ENCODE results near the gene IKZF3. TPM values are rescaled to one million over a fixed set of nuclear protein-coding genes. Genes with fewer than 3 reads are reported as not detected.

The IKZF3 gene
- total RNA-seq, 4 donors from 2014 or later = 0.30 to 1.9 (median 1.0) TPM

DNA sequence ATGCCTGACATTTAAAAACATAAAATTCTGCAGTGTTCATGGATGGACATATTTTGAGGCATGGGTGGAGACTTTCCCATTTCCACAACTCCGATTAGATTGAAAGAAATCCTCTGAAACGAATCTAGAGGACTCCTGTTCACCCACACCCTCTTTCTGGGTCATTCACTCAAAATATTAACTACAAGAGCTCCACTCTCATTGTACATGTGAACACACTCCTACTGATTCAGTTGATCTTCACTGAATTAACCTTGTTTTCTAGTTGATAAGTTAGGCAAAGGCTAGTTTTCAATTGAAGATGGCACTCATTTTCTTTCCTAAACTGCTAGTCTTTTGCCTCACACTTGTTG is 82.3 kb downstream of the IKZF3 start:
- Histone ChIP-seq H3K4me1 (no peaks in the 10 kb centered on the region), H3K27ac (no peak overlapping the region), H3K9me3 (no peaks in the 10 kb centered on the region), H3K36me3 (no peaks in the 10 kb centered on the region), H3K4me3 (no peak overlapping the region), H3K27me3 (peaks cover 0 to 54% of the 10 kb centered on the region in 2 donors)
- TF ChIP-seq POLR2A (IDR thresholded peaks at IDR 0.05) (no peak), EP300 (IDR thresholded peaks at IDR 0.05) (no peak)
- TF ChIP-seq, protein P1, sequence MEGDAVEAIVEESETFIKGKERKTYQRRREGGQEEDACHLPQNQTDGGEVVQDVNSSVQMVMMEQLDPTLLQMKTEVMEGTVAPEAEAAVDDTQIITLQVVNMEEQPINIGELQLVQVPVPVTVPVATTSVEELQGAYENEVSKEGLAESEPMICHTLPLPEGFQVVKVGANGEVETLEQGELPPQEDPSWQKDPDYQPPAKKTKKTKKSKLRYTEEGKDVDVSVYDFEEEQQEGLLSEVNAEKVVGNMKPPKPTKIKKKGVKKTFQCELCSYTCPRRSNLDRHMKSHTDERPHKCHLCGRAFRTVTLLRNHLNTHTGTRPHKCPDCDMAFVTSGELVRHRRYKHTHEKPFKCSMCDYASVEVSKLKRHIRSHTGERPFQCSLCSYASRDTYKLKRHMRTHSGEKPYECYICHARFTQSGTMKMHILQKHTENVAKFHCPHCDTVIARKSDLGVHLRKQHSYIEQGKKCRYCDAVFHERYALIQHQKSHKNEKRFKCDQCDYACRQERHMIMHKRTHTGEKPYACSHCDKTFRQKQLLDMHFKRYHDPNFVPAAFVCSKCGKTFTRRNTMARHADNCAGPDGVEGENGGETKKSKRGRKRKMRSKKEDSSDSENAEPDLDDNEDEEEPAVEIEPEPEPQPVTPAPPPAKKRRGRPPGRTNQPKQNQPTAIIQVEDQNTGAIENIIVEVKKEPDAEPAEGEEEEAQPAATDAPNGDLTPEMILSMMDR (IDR thresholded peaks at IDR 0.05) = no peak
- WGBS, 2 donors = 44 to 50% methylated on average over 2 of the region's 2 CpGs
- no peak for DNase-seq (ENCODE audit: low spot score in 2 of 2)

DNA sequence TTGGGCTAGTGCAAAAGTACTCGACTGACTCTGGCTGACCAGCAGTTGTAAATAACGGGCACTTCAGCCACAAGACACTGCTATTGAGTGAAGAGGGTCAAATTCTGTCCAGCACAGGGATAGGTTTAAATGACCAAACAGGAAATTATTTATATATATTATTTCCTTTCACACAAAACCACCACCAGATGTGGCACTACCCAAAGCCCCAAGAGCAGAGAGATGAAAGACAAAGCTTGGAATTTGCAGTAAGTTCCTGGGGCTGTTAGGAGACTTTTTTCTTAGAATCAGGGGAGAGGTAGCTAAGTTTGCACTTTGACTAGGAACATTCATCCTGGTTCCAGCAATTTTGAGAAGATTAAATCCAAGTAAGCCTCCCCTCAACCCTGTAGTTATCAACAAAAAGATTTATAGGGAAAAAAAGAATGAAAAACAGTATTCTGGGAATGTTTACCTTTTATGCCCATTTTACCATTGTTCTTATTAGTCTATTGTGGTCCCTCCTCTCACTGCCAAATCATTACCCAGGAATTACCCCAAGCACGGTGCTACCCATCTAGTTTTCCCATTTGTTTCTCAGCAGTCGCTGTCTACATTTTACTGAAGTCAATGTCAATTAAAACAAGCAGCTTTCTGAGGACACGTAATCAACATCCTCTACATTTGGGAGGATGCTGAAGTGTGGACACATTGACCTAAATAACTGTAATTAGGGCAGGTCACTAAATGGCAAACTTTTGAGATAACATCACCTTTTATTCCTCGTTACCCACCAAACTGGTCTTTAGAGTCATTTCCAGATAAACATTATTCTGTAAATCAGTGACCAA is 82.9 kb downstream of the IKZF3 start:
- no peaks in the 10 kb centered on the region for H3K36me3 ChIP-seq
- 39 to 42% methylated on average over 6 of the region's 6 CpGs for WGBS, 2 donors
- no peak for TF ChIP-seq EP300 (IDR thresholded peaks at IDR 0.05)
- no peak for TF ChIP-seq POLR2A (IDR thresholded peaks at IDR 0.05)

DNA sequence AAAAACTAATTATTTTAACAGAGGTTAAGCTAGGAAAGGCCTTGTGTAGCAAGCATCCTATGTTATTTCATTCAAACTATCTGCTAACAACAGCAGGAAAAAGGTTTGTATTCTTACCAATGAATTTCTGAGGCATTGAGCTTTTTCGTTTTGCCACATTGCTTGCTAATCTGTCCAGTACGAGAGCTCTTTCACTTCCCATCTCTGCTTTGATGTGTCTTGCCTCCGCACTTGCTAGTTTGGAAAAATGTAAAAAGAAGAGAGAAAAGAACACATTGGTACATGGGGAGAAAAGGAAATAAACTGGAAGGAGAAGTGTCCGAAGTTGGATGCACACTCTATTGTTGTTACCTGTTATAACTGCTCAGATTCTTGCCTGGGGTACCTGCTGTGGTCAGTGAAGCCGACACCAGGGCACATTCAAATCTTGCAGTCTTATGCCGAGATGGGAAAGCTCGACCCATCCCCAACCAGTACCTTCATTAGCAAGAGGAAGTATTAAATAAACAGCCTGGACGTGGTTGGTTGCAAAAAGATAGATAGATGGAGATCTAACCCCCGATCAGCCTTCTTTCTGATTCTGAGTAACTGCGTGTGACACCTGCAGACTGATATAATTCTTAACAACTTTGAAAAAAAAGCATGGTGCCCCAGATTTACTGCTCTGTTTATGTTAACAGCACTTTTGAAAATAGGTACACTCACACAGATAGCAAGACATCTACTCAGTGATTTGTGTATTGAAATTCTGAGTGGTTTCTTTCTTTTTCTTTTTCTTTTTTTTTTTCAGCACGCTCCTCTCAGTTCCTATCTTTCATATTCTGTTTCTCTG is 86.4 kb downstream of the IKZF3 start:
- WGBS, 2 donors = 55 to 58% methylated on average over 11 of the region's 11 CpGs
- H3K27me3 ChIP-seq = peaks cover 0 to 63% of the 10 kb centered on the region in 2 donors
- peak overlapping the region in 1 of 4 donors; percentile 37 for H3K4me3 ChIP-seq
- H3K4me1 ChIP-seq = no peaks in the 10 kb centered on the region
- DNase-seq (ENCODE audit: low spot score in 2 of 2) = no peak
- no peaks in the 10 kb centered on the region for H3K36me3 ChIP-seq
- no peaks in the 10 kb centered on the region for H3K9me3 ChIP-seq
- TF ChIP-seq, protein P1 (IDR thresholded peaks at IDR 0.05) = no peak
- no peak for TF ChIP-seq POLR2A (IDR thresholded peaks at IDR 0.05)
- no peak for TF ChIP-seq EP300 (IDR thresholded peaks at IDR 0.05)
- H3K27ac ChIP-seq = peak overlapping the region in 1 of 4 donors; percentile 70

More for the DNA sequence above, 82.9 kb downstream of the IKZF3 start:
- Histone ChIP-seq H3K4me1 (no peaks in the 10 kb centered on the region), H3K27me3 (peaks cover 0 to 58% of the 10 kb centered on the region in 2 donors), H3K9me3 (no peaks in the 10 kb centered on the region), H3K4me3 (no peak overlapping the region), H3K27ac (no peak overlapping the region)
- DNase-seq (ENCODE audit: low spot score in 2 of 2) = no peak

DNA sequence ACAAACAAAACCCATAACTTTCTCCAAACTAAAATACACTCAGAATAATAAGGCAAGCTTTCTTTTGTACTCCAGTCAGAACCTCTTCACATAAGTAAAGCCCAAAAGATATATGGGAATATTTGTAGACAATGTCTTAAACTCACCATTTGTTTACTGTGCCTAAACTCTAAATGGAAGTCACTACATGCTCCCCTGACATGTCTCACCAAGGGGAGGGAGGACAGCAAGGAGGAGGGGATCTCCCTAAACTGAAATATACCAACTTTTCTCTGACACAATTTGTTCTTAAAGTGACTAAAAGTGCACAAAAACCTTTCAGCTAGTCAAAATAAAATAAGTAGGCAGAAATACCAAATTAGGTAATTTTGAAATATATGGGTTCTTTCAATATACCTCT is 87.9 kb downstream of the IKZF3 start:
- Histone ChIP-seq H3K9me3 (no peaks in the 10 kb centered on the region), H3K27me3 (peaks cover 0 to 56% of the 10 kb centered on the region in 2 donors), H3K27ac (peak overlapping the region in 1 of 4 donors; percentile 53), H3K4me3 (peak overlapping the region in 1 of 4 donors; percentile 37), H3K4me1 (no peaks in the 10 kb centered on the region), H3K36me3 (no peaks in the 10 kb centered on the region)
- DNase-seq (ENCODE audit: low spot score in 2 of 2) = no peak
- TF ChIP-seq EP300 (IDR thresholded peaks at IDR 0.05) (no peak), POLR2A (IDR thresholded peaks at IDR 0.05) (no peak)
- TF ChIP-seq, protein P1 (IDR thresholded peaks at IDR 0.05) = no peak

DNA sequence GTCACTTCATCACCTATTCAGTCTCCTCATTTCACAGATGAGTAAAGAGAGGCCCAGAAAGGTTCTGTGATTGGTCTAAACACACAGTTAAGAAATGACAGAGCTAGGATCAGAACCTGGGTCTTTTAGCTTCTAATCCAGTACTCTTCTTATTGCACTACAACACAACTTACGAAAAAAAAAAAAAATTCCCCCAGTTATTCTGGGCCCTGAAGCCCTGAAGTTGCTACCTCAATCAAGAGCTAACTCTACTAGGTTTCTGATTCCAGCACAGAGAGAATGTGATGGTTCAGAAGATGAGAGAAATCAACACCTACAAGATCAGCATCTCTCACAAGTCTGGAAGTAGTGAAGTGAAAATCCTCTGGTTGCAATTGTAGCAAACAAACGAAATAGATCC is 89.1 kb downstream of the IKZF3 start:
- Histone ChIP-seq H3K4me3 (no peak overlapping the region), H3K27ac (peak overlapping the region in 1 of 4 donors; percentile 53), H3K36me3 (no peaks in the 10 kb centered on the region), H3K27me3 (peaks cover 0 to 46% of the 10 kb centered on the region in 2 donors), H3K9me3 (no peaks in the 10 kb centered on the region), H3K4me1 (no peaks in the 10 kb centered on the region)
- no peak for DNase-seq (ENCODE audit: low spot score in 2 of 2)
- TF ChIP-seq POLR2A (IDR thresholded peaks at IDR 0.05) (no peak), EP300 (IDR thresholded peaks at IDR 0.05) (no peak)
- TF ChIP-seq, protein P1 (IDR thresholded peaks at IDR 0.05) = no peak
- WGBS, 2 donors = 86% methylated on average over 2 of the region's 2 CpGs
